H1 (cell line): ENCODE data around the gene SPATA21. TPM values are rescaled to one million over a fixed set of nuclear protein-coding genes. Genes with fewer than 3 reads are reported as not detected.

Experiments used
- KDM4A ChIP-seq: IDR thresholded peaks from one replicate; pipeline ENCODE4 v1.7.1; 2012; ENCODE audit warnings: low read depth, mild to moderate bottlenecking, moderate library complexity, low read length, inconsistent platforms; ENCODE audit not compliant: severe bottlenecking
- NANOG ChIP-seq: IDR thresholded peaks from 2 replicates; pipeline ENCODE4 v1.6.1; 2011; ENCODE audit warnings: low read length, low read depth, mild to moderate bottlenecking, inconsistent platforms; ENCODE audit not compliant: insufficient read depth, poor library complexity, severe bottlenecking
- SIRT6 ChIP-seq: IDR thresholded peaks from one replicate; pipeline ENCODE4 v1.7.1; 2012; ENCODE audit warnings: low read length, inconsistent platforms
- SUZ12 ChIP-seq: fragments of 200-600 bp; sonication (generic); IDR thresholded peaks from 2 replicates; pipeline ENCODE4 v1.6.1; 2012; ENCODE audit warnings: mild to moderate bottlenecking, inconsistent platforms, low read length, moderate library complexity, mixed read lengths
- polyA plus RNA-seq, 7 experiments: library from polyadenylated mRNA; depleted of rRNA in 3 of 7; stranded (reverse) in 5 of 7; unstranded in 2 of 7; fragments of >200 nt in 5 of 7; fragments of 200-250 nt in 2 of 7; gene quantifications; 1 replicate in 5 of 7; 2 replicates in 1 of 7; 4 replicates in 1 of 7; pipeline versions ENCODE4 v1.2.1 to v1.2.3, GENCODE V29; 2011 to 2013; ENCODE audit warnings: missing spikeins in 2 of 7, mixed read lengths in 2 of 7
- total RNA-seq: library from RNA; stranded (reverse); fragmentation: NEBNext Ultra II Directional; extraction: Animal tissue kit (Norgen Biotek cat#: 25700); gene quantifications from 2 replicates; pipeline ENCODE4 v1.2.1, GENCODE V29; 2021

The SPATA21 gene
- total and polyA plus RNA-seq, 2 of the 8 experiments (the other 6 are each of a cell fraction or from before 2014, with no cell fraction given), result not detected

- no peak for TF ChIP-seq NANOG
- no peak for TF ChIP-seq SIRT6
- TF ChIP-seq SUZ12, result no peak
- TF ChIP-seq KDM4A, result no peak
- TF ChIP-seq, all 59 proteins: peak for 0
Observed at GRCh38 chr1:16369821-16370220, 67.4 kb downstream of the SPATA21 start (continued).
